ENCODE results near the gene NHERF1. TPM values are rescaled to one million over a fixed set of nuclear protein-coding genes. Genes with fewer than 3 reads are reported as not detected.

NHERF1 gene
- total and polyA plus RNA-seq, 2 of the 13 experiments (the other 11 are each of a cell fraction or from before 2014, with no cell fraction given): 169 to 269 TPM

DNA sequence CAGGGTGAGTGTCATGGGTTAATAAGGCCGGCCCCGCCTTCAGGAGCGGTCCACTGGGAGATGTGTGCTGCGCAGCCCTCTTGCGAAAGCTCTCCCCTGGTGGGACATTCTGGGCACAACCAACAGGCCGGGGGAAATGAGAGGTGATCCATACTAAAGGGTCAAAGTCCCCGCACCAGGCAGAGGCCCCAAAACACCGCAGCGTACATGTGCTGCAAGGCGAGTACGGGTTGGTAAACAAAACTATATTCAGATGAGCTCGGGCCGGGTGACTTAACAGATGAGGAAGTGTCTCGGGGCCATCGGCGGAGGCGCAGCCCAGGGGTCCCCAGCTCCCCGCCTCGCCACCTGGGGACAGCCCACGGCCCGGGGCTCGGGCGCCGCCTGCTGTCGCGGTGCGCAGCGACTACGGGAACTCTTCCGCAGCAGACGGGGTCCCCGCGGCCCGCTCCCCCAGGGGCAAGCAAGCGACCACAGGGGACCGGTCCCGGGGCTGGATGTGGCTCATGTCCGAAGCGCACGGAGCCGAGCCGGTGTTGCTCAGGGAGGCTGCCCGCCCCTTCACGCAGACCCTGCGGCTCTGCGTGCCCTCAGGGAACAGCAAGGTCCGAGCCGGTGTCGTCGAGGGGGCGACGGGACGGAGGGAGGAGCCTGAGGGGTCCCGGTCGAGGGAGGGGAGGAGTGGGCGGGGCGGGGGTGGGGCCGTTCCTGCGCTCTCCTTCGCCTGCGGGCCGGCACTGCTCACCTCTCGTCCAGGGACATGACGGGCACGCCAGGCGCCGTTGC lies 11.7 kb upstream of the NHERF1 start, which contains the start of gene RAB37 (continued):
- TF ChIP-seq, protein P1, sequence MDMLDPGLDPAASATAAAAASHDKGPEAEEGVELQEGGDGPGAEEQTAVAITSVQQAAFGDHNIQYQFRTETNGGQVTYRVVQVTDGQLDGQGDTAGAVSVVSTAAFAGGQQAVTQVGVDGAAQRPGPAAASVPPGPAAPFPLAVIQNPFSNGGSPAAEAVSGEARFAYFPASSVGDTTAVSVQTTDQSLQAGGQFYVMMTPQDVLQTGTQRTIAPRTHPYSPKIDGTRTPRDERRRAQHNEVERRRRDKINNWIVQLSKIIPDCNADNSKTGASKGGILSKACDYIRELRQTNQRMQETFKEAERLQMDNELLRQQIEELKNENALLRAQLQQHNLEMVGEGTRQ (IDR thresholded peaks at IDR 0.05; ENCODE audit: low read depth, low read length): no peak
- TF ChIP-seq, protein P1 (CRISPR knock-in tag; IDR thresholded peaks at IDR 0.05; ENCODE audit: borderline replicate concordance): no peak; the same call in 1 of the 2 replicates
- TF ChIP-seq ZMYM3 (CRISPR knock-in tag; IDR thresholded peaks at IDR 0.05): peak; percentile 79
- no peak for TF ChIP-seq FOXM1 (CRISPR knock-in tag; IDR thresholded peaks at IDR 0.05)
- no peak for TF ChIP-seq KLF9 (CRISPR knock-in tag; IDR thresholded peaks at IDR 0.05; ENCODE audit: low read depth)
- 0 out of 2 replicates have a peak, but pooled peaks have one; percentile 21 for TF ChIP-seq ZFAT (CRISPR knock-in tag; conservative IDR thresholded peaks at IDR 0.05)
- TF ChIP-seq ADNP (CRISPR knock-in tag; IDR thresholded peaks at IDR 0.05): no peak
- TF ChIP-seq EED (CRISPR knock-in tag; IDR thresholded peaks at IDR 0.05): no peak
- TF ChIP-seq, protein P2, sequence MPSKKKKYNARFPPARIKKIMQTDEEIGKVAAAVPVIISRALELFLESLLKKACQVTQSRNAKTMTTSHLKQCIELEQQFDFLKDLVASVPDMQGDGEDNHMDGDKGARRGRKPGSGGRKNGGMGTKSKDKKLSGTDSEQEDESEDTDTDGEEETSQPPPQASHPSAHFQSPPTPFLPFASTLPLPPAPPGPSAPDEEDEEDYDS (CRISPR knock-in tag; IDR thresholded peaks at IDR 0.05): no peak
- TF ChIP-seq DNMT1 (CRISPR knock-in tag; IDR thresholded peaks at IDR 0.05): no peak
- TF ChIP-seq AGO2 (optimal IDR thresholded peaks at IDR 0.05; ENCODE audit: low read depth, low read length): peak; percentile 68
- TF ChIP-seq ARID2 (CRISPR knock-in tag; IDR thresholded peaks at IDR 0.05; ENCODE audit: borderline replicate concordance): peak; percentile 79; the same call in 1 of the 2 replicates
- TF ChIP-seq SAFB2 (CRISPR knock-in tag; IDR thresholded peaks at IDR 0.05; ENCODE audit: borderline replicate concordance, low read depth): no peak
- TF ChIP-seq NFYC (CRISPR knock-in tag; IDR thresholded peaks at IDR 0.05): no peak; the same call in 1 of the 2 replicates
- TF ChIP-seq, protein P3, sequence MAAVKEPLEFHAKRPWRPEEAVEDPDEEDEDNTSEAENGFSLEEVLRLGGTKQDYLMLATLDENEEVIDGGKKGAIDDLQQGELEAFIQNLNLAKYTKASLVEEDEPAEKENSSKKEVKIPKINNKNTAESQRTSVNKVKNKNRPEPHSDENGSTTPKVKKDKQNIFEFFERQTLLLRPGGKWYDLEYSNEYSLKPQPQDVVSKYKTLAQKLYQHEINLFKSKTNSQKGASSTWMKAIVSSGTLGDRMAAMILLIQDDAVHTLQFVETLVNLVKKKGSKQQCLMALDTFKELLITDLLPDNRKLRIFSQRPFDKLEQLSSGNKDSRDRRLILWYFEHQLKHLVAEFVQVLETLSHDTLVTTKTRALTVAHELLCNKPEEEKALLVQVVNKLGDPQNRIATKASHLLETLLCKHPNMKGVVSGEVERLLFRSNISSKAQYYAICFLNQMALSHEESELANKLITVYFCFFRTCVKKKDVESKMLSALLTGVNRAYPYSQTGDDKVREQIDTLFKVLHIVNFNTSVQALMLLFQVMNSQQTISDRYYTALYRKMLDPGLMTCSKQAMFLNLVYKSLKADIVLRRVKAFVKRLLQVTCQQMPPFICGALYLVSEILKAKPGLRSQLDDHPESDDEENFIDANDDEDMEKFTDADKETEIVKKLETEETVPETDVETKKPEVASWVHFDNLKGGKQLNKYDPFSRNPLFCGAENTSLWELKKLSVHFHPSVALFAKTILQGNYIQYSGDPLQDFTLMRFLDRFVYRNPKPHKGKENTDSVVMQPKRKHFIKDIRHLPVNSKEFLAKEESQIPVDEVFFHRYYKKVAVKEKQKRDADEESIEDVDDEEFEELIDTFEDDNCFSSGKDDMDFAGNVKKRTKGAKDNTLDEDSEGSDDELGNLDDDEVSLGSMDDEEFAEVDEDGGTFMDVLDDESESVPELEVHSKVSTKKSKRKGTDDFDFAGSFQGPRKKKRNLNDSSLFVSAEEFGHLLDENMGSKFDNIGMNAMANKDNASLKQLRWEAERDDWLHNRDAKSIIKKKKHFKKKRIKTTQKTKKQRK (IDR thresholded peaks at IDR 0.05; ENCODE audit: low read length): no peak
- TF ChIP-seq, protein P4, sequence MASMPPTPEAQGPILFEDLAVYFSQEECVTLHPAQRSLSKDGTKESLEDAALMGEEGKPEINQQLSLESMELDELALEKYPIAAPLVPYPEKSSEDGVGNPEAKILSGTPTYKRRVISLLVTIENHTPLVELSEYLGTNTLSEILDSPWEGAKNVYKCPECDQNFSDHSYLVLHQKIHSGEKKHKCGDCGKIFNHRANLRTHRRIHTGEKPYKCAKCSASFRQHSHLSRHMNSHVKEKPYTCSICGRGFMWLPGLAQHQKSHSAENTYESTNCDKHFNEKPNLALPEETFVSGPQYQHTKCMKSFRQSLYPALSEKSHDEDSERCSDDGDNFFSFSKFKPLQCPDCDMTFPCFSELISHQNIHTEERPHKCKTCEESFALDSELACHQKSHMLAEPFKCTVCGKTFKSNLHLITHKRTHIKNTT (CRISPR knock-in tag; IDR thresholded peaks at IDR 0.05): no peak
- TF ChIP-seq, protein P5, sequence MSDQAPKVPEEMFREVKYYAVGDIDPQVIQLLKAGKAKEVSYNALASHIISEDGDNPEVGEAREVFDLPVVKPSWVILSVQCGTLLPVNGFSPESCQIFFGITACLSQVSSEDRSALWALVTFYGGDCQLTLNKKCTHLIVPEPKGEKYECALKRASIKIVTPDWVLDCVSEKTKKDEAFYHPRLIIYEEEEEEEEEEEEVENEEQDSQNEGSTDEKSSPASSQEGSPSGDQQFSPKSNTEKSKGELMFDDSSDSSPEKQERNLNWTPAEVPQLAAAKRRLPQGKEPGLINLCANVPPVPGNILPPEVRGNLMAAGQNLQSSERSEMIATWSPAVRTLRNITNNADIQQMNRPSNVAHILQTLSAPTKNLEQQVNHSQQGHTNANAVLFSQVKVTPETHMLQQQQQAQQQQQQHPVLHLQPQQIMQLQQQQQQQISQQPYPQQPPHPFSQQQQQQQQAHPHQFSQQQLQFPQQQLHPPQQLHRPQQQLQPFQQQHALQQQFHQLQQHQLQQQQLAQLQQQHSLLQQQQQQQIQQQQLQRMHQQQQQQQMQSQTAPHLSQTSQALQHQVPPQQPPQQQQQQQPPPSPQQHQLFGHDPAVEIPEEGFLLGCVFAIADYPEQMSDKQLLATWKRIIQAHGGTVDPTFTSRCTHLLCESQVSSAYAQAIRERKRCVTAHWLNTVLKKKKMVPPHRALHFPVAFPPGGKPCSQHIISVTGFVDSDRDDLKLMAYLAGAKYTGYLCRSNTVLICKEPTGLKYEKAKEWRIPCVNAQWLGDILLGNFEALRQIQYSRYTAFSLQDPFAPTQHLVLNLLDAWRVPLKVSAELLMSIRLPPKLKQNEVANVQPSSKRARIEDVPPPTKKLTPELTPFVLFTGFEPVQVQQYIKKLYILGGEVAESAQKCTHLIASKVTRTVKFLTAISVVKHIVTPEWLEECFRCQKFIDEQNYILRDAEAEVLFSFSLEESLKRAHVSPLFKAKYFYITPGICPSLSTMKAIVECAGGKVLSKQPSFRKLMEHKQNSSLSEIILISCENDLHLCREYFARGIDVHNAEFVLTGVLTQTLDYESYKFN (CRISPR knock-in tag; conservative IDR thresholded peaks at IDR 0.05): peak; percentile 99
- peak; percentile 71 for TF ChIP-seq RCOR2 (CRISPR knock-in tag; IDR thresholded peaks at IDR 0.05)
